Measurements from ENCODE around the gene KCNK10.

The KCNK10 gene

GRCh38 chr14:88248606-88249005 is 74.5 kb downstream of the KCNK10 start:
- POLR2A ChIA-PET, result interaction anchor here (0.7 kb wide), 1 partner anchor 254 kb away, joined by 4 read pairs; no protein-coding TSS in a partner anchor

More at GRCh38 chr14:88248606-88249005, 74.5 kb downstream of the KCNK10 start:
- CTCF ChIA-PET, result interaction anchor here (0.7 to 0.9 kb wide), 2 partner anchors 16 to 525 kb away, joined by 3 read pairs; no protein-coding TSS in a partner anchor
- Histone ChIP-seq H3K36me3 (ENCODE audit: control insufficient read depth in 2 of 2, insufficient read depth in 1 of 2, low read length in 2 of 2) (no peaks in the 10 kb centered on the region), H3K9me3 (ENCODE audit: control insufficient read depth, insufficient read depth, low read depth, low read length) (no peaks in the 10 kb centered on the region), H3K4me3 (ENCODE audit: low read depth, low read length) (no peak overlapping the region), H3K4me1 (ENCODE audit: control insufficient read depth, insufficient read depth, low read length) (peaks cover 7% of the 10 kb centered on the region), H3K27ac (ENCODE audit: extremely low read depth, low read depth, low read length) (no peak overlapping the region)
- TF ChIP-seq ZBTB11 (tag by site-specific recombination; conservative IDR thresholded peaks at IDR 0.05; ENCODE audit: low read depth), result no peak
- TF ChIP-seq ZNF76 (tag by site-specific recombination; IDR thresholded peaks at IDR 0.05; ENCODE audit: borderline replicate concordance, low read depth), result no peak
- TF ChIP-seq ZNF426 (tag by site-specific recombination; IDR thresholded peaks at IDR 0.05), result no peak
- no peak for TF ChIP-seq ZNF544 (tag by site-specific recombination; IDR thresholded peaks at IDR 0.05)
- TF ChIP-seq KLF9 (tag by site-specific recombination; IDR thresholded peaks at IDR 0.05; ENCODE audit: low read depth), result no peak
- TF ChIP-seq ZFP37 (tag by site-specific recombination; IDR thresholded peaks at IDR 0.05), result no peak
- no peak for TF ChIP-seq ZNF610 (tag by site-specific recombination; IDR thresholded peaks at IDR 0.05; ENCODE audit: borderline replicate concordance)
- no peak for TF ChIP-seq ZNF2 (tag by site-specific recombination; IDR thresholded peaks at IDR 0.05)
- TF ChIP-seq ZNF521 (tag by site-specific recombination; IDR thresholded peaks at IDR 0.05), result no peak
- no peak for TF ChIP-seq ZSCAN23 (tag by site-specific recombination; IDR thresholded peaks at IDR 0.05)
- no peak for TF ChIP-seq ZNF629 (tag by site-specific recombination; IDR thresholded peaks at IDR 0.05)
- no peak for TF ChIP-seq GLIS1 (tag by site-specific recombination; IDR thresholded peaks at IDR 0.05)
- no peak for TF ChIP-seq ZNF335 (tag by site-specific recombination; conservative IDR thresholded peaks at IDR 0.05)
- no peak for TF ChIP-seq PRDM2 (tag by site-specific recombination; IDR thresholded peaks at IDR 0.05; ENCODE audit: borderline replicate concordance)
- TF ChIP-seq GLI2 (tag by site-specific recombination; IDR thresholded peaks at IDR 0.05; ENCODE audit: borderline replicate concordance, low read depth), result no peak
- no peak for TF ChIP-seq ZNF596 (tag by site-specific recombination; IDR thresholded peaks at IDR 0.05)
- TF ChIP-seq ZNF239 (tag by site-specific recombination; IDR thresholded peaks at IDR 0.05), result no peak
- TF ChIP-seq HOXC10 (CRISPR knock-in tag; IDR thresholded peaks at IDR 0.05), result no peak

All from HEK293 (cell line).